BJ (cell line): ENCODE results near the gene P3H1. TPM values are rescaled to one million over a fixed set of nuclear protein-coding genes. Genes with fewer than 3 reads are reported as not detected.
A peak's percentile ranks its signal among the peaks of the same experiment; 100 is the strongest.

Experiments used
- CTCF ChIA-PET: fragments of 350-600 bp; formaldehyde crosslinking; extraction: SDS; loops from one replicate; lab custom pipeline; 2021; ENCODE audit warnings: antibody characterized with exemption, inconsistent platforms; lab: Yijun Ruan, JAX
- POLR2A ChIA-PET: fragments of 300-600 bp; sonication (Branson Sonifier 250); formaldehyde crosslinking; extraction: SDS; loops from one replicate; lab custom pipeline; 2021; ENCODE audit warnings: antibody characterized with exemption; lab: Charles Lee
- DNase-seq: peaks from one replicate; pipeline ENCODE4 v3.0.0-alpha.2; 2011; ENCODE audit warnings: low read depth
- H3K27me3 ChIP-seq: 2 replicates; pipeline ENCODE4 v1.6.0; 2011; ENCODE audit warnings: low read length; ENCODE audit not compliant: control insufficient read depth, insufficient read depth
- H3K36me3 ChIP-seq: 2 replicates; pipeline ENCODE4 v1.5.1; 2011; ENCODE audit warnings: low read length; ENCODE audit not compliant: control insufficient read depth, insufficient read depth
- H3K4me3 ChIP-seq: 2 replicates; pipeline ENCODE4 v1.5.1; 2011; ENCODE audit warnings: low read depth, mild to moderate bottlenecking, control low read depth, low read length
- polyA plus RNA-seq: library from polyadenylated mRNA; depleted of rRNA; stranded (reverse); fragments of >200 nt; gene quantifications from 2 replicates; pipeline ENCODE4 v1.2.3, GENCODE V29; 2011
- TF ChIP-seq, protein P1 (sequence below): IDR thresholded peaks from 2 replicates; pipeline ENCODE4 v1.5.1; 2011; ENCODE audit warnings: low read depth, mild to moderate bottlenecking, control low read depth, inconsistent platforms, low read length, moderate library complexity; ENCODE audit not compliant: insufficient read depth

Gene P3H1
- polyA plus RNA-seq, 1 experiment = 228 TPM

DNA sequence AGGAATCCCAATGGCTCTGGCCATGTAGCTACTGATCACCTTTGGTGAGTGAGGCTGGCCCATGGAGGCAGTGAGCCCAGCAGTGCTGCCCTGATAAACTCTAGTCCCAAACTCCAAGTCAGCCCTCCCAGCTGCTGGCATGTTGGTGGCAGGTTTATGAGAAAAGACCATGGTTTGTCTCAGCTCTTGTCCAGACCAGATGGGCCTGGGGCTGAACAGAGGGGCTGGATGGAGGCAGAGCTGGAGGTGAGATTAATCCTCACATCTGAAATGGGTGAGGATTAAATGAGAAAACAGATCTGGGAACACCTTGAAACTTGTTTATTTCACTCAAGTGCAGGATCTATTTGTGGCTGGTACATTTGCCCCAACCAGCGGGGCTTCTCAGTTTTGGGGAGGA, 21.2 kb upstream of the P3H1 start:
- ChIA-PET CTCF (interaction anchor here (0.8 kb wide), 1 partner anchor 9 kb away, joined by 4 read pairs; no protein-coding TSS in a partner anchor), POLR2A (interaction anchor here (0.6 kb wide), 1 partner anchor 1775 kb away, joined by 3 read pairs; no protein-coding TSS in a partner anchor)
- H3K4me3 ChIP-seq = no peak overlapping the region
- H3K36me3 ChIP-seq = no peaks in the 10 kb centered on the region
- no peak for DNase-seq
- TF ChIP-seq, protein P1, sequence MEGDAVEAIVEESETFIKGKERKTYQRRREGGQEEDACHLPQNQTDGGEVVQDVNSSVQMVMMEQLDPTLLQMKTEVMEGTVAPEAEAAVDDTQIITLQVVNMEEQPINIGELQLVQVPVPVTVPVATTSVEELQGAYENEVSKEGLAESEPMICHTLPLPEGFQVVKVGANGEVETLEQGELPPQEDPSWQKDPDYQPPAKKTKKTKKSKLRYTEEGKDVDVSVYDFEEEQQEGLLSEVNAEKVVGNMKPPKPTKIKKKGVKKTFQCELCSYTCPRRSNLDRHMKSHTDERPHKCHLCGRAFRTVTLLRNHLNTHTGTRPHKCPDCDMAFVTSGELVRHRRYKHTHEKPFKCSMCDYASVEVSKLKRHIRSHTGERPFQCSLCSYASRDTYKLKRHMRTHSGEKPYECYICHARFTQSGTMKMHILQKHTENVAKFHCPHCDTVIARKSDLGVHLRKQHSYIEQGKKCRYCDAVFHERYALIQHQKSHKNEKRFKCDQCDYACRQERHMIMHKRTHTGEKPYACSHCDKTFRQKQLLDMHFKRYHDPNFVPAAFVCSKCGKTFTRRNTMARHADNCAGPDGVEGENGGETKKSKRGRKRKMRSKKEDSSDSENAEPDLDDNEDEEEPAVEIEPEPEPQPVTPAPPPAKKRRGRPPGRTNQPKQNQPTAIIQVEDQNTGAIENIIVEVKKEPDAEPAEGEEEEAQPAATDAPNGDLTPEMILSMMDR = no peak
- no peaks in the 10 kb centered on the region for H3K27me3 ChIP-seq

DNA sequence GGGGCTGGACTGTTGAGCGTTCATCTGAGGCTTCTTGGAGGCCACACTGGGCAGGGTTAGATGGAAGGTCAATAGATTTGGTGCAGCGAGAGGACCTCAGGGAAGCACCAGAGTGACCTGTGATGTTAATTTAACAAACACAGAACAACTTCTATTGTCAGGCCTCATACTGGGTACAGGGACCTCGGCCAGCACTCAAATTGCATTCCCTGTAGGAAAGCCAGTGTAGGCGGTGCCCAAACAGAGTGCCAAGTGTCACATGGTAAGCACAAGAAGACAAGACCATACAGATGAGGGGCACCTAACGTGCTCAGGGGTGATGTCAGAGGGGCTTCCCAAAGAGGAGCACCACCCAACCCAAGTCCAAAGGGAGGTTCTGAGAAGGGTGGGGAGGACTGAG, 19.3 kb upstream of the P3H1 start:
- H3K36me3 ChIP-seq = peaks cover 2% of the 10 kb centered on the region; the same call in 1 of the 2 replicates
- ChIA-PET CTCF (interaction anchor here (0.5 kb wide), 1 partner anchor 184 kb away, joined by 3 read pairs; no protein-coding TSS in a partner anchor), POLR2A (no interaction called here)
- no peak for DNase-seq
- H3K4me3 ChIP-seq = no peak overlapping the region
- TF ChIP-seq, protein P1 = no peak
- no peaks in the 10 kb centered on the region for H3K27me3 ChIP-seq

DNA sequence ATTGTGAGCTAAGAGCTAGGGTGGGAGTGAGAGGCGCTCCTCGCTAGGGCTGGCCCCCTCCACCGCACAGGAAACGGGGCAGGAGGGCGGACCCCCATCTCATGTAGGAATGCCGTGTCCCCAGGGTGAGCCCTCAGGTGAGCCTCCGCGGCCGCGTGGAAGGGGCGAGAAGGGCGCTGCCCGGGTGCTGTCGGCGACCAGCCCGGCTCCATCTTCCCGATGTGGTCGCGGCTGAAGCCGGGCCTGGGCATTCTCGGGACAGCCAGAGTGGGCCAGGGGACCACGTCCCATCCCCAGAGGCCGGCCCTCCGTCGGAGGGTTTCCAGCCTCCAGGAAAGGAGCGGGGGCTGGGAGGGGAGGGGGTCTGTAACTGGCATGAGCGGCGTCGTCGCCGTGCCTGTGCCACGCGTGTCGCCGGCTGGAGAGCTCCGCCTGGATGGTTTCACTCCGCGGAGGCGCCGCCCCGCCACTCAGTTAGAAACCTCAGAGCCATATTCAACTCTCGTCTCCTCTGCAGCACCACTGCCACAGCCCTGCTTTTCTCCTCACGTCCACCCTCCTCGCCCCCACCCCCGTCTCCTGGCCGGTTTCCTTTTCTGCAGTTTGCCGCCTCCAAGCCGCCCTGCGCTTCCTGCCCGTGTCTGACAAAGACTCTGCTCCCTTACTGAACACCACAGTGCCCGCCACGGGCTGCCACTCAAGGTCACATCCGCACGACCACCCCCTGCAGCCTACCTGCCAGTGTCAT, 18.3 kb upstream of the P3H1 start, which contains the start of gene TMEM269:
TSS of gene TMEM269 (plus strand) at position 46 of the 748 bp plus-strand sequence. CDS start 4,903 bp downstream, outside the sequence.
- Histone ChIP-seq H3K36me3 (peaks cover 4% of the 10 kb centered on the region), H3K27me3 (no peaks in the 10 kb centered on the region), H3K4me3 (peak within 1 kb of the TSS; percentile 39)
- DNase-seq = no peak
- TF ChIP-seq, protein P1 = no peak
- ChIA-PET CTCF (no interaction called here), POLR2A (no interaction called here)

DNA sequence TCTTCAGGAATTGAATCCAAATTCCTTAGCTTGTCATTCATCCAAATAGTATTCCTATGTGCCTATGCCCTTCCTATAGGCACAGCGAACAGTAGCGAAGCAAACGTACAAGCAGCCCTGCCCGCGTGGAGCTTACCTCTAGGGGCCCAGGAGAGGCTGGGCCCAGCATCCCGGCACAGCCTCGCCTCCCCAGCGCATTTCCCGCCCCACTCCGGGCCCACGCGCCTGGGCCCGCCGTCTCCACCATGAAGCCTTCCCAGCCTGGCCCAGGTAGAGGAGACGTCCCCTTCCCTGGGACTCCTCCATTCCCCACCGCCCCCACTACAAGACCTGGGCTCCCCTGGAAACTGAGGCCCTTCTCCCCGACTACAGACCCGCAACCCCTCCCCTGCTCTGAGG, 17.7 kb upstream of the P3H1 start:
- POLR2A ChIA-PET = no interaction called here
- no peaks in the 10 kb centered on the region for H3K27me3 ChIP-seq
- CTCF ChIA-PET = interaction anchor here (0.9 to 3.0 kb wide), 3 partner anchors 10 to 129 kb away, joined by 3 to 14 read pairs (median 7); no protein-coding TSS in a partner anchor
- TF ChIP-seq, protein P1 = no peak
- no peak overlapping the region for H3K4me3 ChIP-seq
- DNase-seq = no peak
- H3K36me3 ChIP-seq = peaks cover 4% of the 10 kb centered on the region

DNA sequence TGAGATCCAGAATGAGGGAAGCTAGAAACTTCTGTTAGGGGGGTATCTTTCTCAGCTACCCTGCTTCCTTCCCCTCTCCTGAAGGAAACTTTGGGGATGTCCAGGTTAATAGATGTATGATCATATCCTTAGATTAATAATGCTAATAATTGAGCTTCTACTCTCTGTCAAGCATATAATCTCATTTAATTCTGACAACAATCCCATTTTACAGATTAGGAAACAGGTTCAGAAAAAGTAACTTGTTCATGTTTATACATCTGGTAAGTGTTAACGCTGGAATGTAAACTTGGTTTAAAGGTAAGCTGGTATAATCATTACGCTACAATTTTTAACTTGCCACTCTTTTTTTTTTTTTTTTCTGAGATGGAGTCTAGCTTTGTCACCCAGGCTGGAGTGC, 16.3 kb upstream of the P3H1 start:
- ChIA-PET CTCF (interaction anchor here (0.6 to 3.0 kb wide), 7 partner anchors 13 to 290 kb away, joined by 4 to 14 read pairs (median 7); no protein-coding TSS in a partner anchor), POLR2A (no interaction called here)
- no peak for DNase-seq
- Histone ChIP-seq H3K36me3 (peaks cover 4% of the 10 kb centered on the region), H3K4me3 (no peak overlapping the region), H3K27me3 (no peaks in the 10 kb centered on the region)
- TF ChIP-seq, protein P1 = no peak
